B cell (primary cell): Measurements from ENCODE around the gene MIOX.

Source experiments
- EZH2 ChIP-seq: IDR thresholded peaks from 2 replicates; pipeline ENCODE4 v1.6.1; 2012; ENCODE audit warnings: borderline replicate concordance, low read depth, mild to moderate bottlenecking, moderate library complexity, low read length; ENCODE audit not compliant: insufficient read depth, poor library complexity, severe bottlenecking
- TF ChIP-seq, protein P1 (sequence below): fragments of 200-600 bp; IDR thresholded peaks from one replicate; pipeline ENCODE4 v1.8.0; 2022; ENCODE audit warnings: antibody characterized with exemption, mild to moderate bottlenecking

DNA sequence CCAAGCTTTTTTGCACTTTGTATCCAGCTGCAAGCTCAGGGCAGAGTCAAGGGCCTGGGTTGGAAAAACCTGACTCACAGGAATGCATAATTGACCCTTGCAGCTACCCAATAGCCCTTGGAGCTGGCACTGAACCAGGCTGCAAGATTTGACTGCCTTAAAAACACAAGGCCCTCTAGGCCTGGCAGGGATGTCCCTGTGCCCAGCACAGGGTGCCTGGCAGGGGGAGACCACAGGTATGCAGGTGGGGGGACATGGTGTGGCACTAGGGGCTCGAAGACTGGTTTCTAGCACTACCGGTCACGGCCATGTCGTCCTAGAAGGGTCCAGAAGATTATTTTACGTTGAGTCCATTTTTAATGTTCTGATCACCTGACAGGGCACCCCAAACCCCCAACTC is 42.0 kb upstream of the MIOX start:
- TF ChIP-seq, protein P1, sequence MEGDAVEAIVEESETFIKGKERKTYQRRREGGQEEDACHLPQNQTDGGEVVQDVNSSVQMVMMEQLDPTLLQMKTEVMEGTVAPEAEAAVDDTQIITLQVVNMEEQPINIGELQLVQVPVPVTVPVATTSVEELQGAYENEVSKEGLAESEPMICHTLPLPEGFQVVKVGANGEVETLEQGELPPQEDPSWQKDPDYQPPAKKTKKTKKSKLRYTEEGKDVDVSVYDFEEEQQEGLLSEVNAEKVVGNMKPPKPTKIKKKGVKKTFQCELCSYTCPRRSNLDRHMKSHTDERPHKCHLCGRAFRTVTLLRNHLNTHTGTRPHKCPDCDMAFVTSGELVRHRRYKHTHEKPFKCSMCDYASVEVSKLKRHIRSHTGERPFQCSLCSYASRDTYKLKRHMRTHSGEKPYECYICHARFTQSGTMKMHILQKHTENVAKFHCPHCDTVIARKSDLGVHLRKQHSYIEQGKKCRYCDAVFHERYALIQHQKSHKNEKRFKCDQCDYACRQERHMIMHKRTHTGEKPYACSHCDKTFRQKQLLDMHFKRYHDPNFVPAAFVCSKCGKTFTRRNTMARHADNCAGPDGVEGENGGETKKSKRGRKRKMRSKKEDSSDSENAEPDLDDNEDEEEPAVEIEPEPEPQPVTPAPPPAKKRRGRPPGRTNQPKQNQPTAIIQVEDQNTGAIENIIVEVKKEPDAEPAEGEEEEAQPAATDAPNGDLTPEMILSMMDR = no peak
- no peak for TF ChIP-seq EZH2
